HFFc6 (cell line): ENCODE measurements around the gene TMEM51. TPM values are rescaled to one million over a fixed set of nuclear protein-coding genes. Genes with fewer than 3 reads are reported as not detected.

Experiments
- DNase-seq: peaks from one replicate; pipeline ENCODE4 v3.0.0-alpha.2; 2018
- H3K27ac Mint-ChIP-seq: 2 replicates; pipeline ENCODE4 v1.8.0; 2020; ENCODE audit warnings: mild to moderate bottlenecking, mixed read lengths
- H3K27me3 Mint-ChIP-seq: 2 replicates; pipeline ENCODE4 v1.8.0; 2021; ENCODE audit warnings: mild to moderate bottlenecking, moderate library complexity, mixed read lengths; ENCODE audit not compliant: insufficient read depth
- H3K36me3 Mint-ChIP-seq: 2 replicates; pipeline ENCODE4 v1.8.0; 2021; ENCODE audit warnings: low read depth, mixed read lengths
- H3K4me1 Mint-ChIP-seq: 2 replicates; pipeline ENCODE4 v1.8.0; 2020; ENCODE audit warnings: low read depth, mixed read lengths
- H3K4me3 Mint-ChIP-seq: 2 replicates; pipeline ENCODE4 v1.8.0; 2020; ENCODE audit warnings: mild to moderate bottlenecking, moderate library complexity, mixed read lengths
- H3K9me3 Mint-ChIP-seq: 2 replicates; pipeline ENCODE4 v1.8.0; 2020; ENCODE audit warnings: mild to moderate bottlenecking, mixed read lengths
- CTCF ChIP-seq: fragments of 200-600 bp; sonication (generic); IDR thresholded peaks from 2 replicates; pipeline ENCODE4 v1.5.0; 2021; ENCODE audit warnings: antibody characterized with exemption, mild to moderate bottlenecking
- total RNA-seq, 6 experiments: library from RNA; stranded (reverse); fragmentation: NEBNext Ultra II Directional; extraction: Animal tissue kit (Norgen Biotek cat#: 25700); gene quantifications; 2 replicates in 1 of 6; 3 replicates in 5 of 6; pipeline ENCODE4 v1.2.3, GENCODE V29; 2021

Gene TMEM51
- total RNA-seq, 6 experiments from 2014 or later, result 4.8 to 6.8 (median 6.6) TPM

DNA sequence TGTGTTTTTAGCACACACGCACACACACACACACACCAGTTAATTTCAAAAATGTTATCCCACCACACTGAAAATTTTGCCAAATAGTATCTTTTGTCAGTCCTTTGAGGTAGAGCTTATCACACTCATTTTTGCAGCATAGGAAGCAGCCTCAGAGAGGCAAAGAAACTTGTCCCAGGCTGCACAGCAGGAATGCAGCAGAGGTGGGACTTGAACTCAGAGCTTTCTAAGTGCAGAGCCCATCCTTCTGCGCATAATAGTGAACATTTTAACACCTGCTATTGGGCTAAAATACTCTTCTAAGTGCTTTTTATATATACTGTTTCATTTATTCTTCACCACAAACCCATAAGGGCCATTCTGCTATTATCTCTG is 108.4 kb downstream of the TMEM51 start:
- no peak for DNase-seq
- Mint-ChIP-seq H3K36me3 (peaks cover 7% of the 10 kb centered on the region; the same call in 1 of the 2 replicates), H3K27ac (no peak overlapping the region), H3K9me3 (peaks cover 8% of the 10 kb centered on the region), H3K27me3 (peaks cover 11% of the 10 kb centered on the region), H3K4me3 (no peak overlapping the region), H3K4me1 (peaks cover 15% of the 10 kb centered on the region)
- TF ChIP-seq CTCF, result no peak

- Mint-ChIP-seq H3K4me3 (no peak overlapping the region), H3K27ac (no peak overlapping the region), H3K27me3 (peaks cover 8% of the 10 kb centered on the region), H3K36me3 (peaks cover 7% of the 10 kb centered on the region; the same call in 1 of the 2 replicates), H3K4me1 (peaks cover 15% of the 10 kb centered on the region), H3K9me3 (peaks cover 8% of the 10 kb centered on the region)
- no peak for DNase-seq
- TF ChIP-seq CTCF, result no peak
These were observed 109.2 kb downstream of the TMEM51 start for GRCh38 chr1:15262706-15263105.

DNA sequence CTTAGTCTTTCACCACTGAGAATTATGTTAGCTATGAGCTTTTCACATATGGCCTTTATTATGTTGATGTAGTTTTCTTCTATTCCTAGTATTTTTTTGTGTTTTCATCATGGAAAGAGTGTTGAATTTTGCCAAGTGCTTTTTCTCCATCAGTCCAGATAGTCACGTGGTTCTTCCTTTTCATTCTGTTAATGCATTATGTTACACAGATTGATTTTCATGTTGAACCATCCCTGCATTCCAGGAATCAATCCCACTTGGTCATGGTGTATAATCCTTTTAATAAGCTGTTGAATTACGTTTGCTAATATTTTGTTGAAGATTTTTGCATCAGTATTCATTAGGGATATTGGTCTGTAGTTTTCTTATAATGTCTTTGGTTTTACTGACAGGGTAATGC is 111.2 kb downstream of the TMEM51 start:
- no peak overlapping the region for H3K27ac Mint-ChIP-seq
- no peak overlapping the region for H3K4me3 Mint-ChIP-seq
- peaks cover 15% of the 10 kb centered on the region for H3K4me1 Mint-ChIP-seq
- H3K9me3 Mint-ChIP-seq, result peaks cover 8% of the 10 kb centered on the region
- H3K36me3 Mint-ChIP-seq, result peaks cover 7% of the 10 kb centered on the region; the same call in 1 of the 2 replicates
- TF ChIP-seq CTCF, result no peak
- no peak for DNase-seq
- peaks cover 8% of the 10 kb centered on the region for H3K27me3 Mint-ChIP-seq

Other genes starting within 250 kb of the TMEM51 start
- under 1 TPM in 2 of 6 experiments, not detected in 4; 0.16 to 0.25 TPM for gene FHAD1, start 93.5 kb downstream of the TMEM51 start, total RNA-seq